ENCODE measurements around the gene EIF4B.

- TF ChIP-seq CTCF (IDR thresholded peaks at IDR 0.05) (no peak), POLR2A (IDR thresholded peaks at IDR 0.05) (no peak), POLR2AphosphoS5 (IDR thresholded peaks at IDR 0.05) (no peak)
These were observed 63.6 kb downstream of the EIF4B start for GRCh38 chr12:53069621-53070410.

Measured in suprapubic skin (tissue), 4 donors.